ENCODE measurements around the gene RACGAP1.

The RACGAP1 gene

GRCh38 chr12:49947593-49948226 is 77.6 kb downstream of the RACGAP1 start:
- TF ChIP-seq CTCF (IDR thresholded peaks at IDR 0.05; ENCODE audit: low read length) (no peak), EZH2 (IDR thresholded peaks at IDR 0.05; ENCODE audit: borderline replicate concordance, low read length) (no peak)
- Histone ChIP-seq H3K4me1 (ENCODE audit: insufficient read depth, low read length, severe bottlenecking) (peaks cover 7% of the 10 kb centered on the region), H4K20me1 (ENCODE audit: insufficient read depth, low read length) (no peaks in the 10 kb centered on the region), H3K9me2 (ENCODE audit: low read depth, low read length) (no peaks in the 10 kb centered on the region), H3K27ac (ENCODE audit: low read depth, low read length, poor library complexity, severe bottlenecking) (no peak overlapping the region), H3F3A (ENCODE audit: insufficient read depth, low read length) (no peaks in the 10 kb centered on the region), H3K9ac (ENCODE audit: low read length) (no peak overlapping the region), H3K4me2 (ENCODE audit: low read length) (no peak overlapping the region), H3K9me3 (ENCODE audit: low read length) (no peaks in the 10 kb centered on the region), H3K36me3 (ENCODE audit: insufficient read depth, low read length) (no peaks in the 10 kb centered on the region), H3K27me3 (ENCODE audit: insufficient read depth, low read length) (no peaks in the 10 kb centered on the region; the same call in 1 of the 2 replicates), H3K4me3 (ENCODE audit: low read depth, low read length, poor library complexity, severe bottlenecking) (no peak overlapping the region), H3K79me2 (ENCODE audit: insufficient read depth, low read length) (no peaks in the 10 kb centered on the region), H2AFZ (ENCODE audit: low read length) (no peak overlapping the region)

GRCh38 chr12:49946497-49946896 is 78.8 kb downstream of the RACGAP1 start:
- no peaks in the 10 kb centered on the region; the same call in 1 of the 2 replicates for H3K27me3 ChIP-seq (ENCODE audit: insufficient read depth, low read length)
- H3K9me3 ChIP-seq (ENCODE audit: low read length) = no peaks in the 10 kb centered on the region
- H3K4me3 ChIP-seq (ENCODE audit: low read depth, low read length, poor library complexity, severe bottlenecking) = no peak overlapping the region
- H3K9me2 ChIP-seq (ENCODE audit: low read depth, low read length) = no peaks in the 10 kb centered on the region
- TF ChIP-seq EZH2 (IDR thresholded peaks at IDR 0.05; ENCODE audit: borderline replicate concordance, low read length) (no peak), CTCF (IDR thresholded peaks at IDR 0.05; ENCODE audit: low read length) (no peak)
- H3F3A ChIP-seq (ENCODE audit: insufficient read depth, low read length) = no peaks in the 10 kb centered on the region
- H2AFZ ChIP-seq (ENCODE audit: low read length) = no peak overlapping the region
- H4K20me1 ChIP-seq (ENCODE audit: insufficient read depth, low read length) = no peaks in the 10 kb centered on the region
- H3K27ac ChIP-seq (ENCODE audit: low read depth, low read length, poor library complexity, severe bottlenecking) = no peak overlapping the region
- H3K79me2 ChIP-seq (ENCODE audit: insufficient read depth, low read length) = no peaks in the 10 kb centered on the region
- H3K4me1 ChIP-seq (ENCODE audit: insufficient read depth, low read length, severe bottlenecking) = peaks cover 19% of the 10 kb centered on the region
- H3K4me2 ChIP-seq (ENCODE audit: low read length) = no peak overlapping the region
- no peaks in the 10 kb centered on the region for H3K36me3 ChIP-seq (ENCODE audit: insufficient read depth, low read length)
- H3K9ac ChIP-seq (ENCODE audit: low read length) = no peak overlapping the region

- H3K4me1 ChIP-seq (ENCODE audit: insufficient read depth, low read length, severe bottlenecking) = peaks cover 20% of the 10 kb centered on the region
- no peak for TF ChIP-seq EZH2 (IDR thresholded peaks at IDR 0.05; ENCODE audit: borderline replicate concordance, low read length)
- TF ChIP-seq CTCF (IDR thresholded peaks at IDR 0.05; ENCODE audit: low read length) = no peak
- H4K20me1 ChIP-seq (ENCODE audit: insufficient read depth, low read length) = no peaks in the 10 kb centered on the region
- H3K4me2 ChIP-seq (ENCODE audit: low read length) = no peak overlapping the region
- H3F3A ChIP-seq (ENCODE audit: insufficient read depth, low read length) = no peaks in the 10 kb centered on the region
- H3K9me2 ChIP-seq (ENCODE audit: low read depth, low read length) = no peaks in the 10 kb centered on the region
- H2AFZ ChIP-seq (ENCODE audit: low read length) = no peak overlapping the region
- H3K79me2 ChIP-seq (ENCODE audit: insufficient read depth, low read length) = no peaks in the 10 kb centered on the region
- no peak overlapping the region for H3K27ac ChIP-seq (ENCODE audit: low read depth, low read length, poor library complexity, severe bottlenecking)
- no peak overlapping the region for H3K9ac ChIP-seq (ENCODE audit: low read length)
- no peak overlapping the region for H3K4me3 ChIP-seq (ENCODE audit: low read depth, low read length, poor library complexity, severe bottlenecking)
- no peaks in the 10 kb centered on the region for H3K9me3 ChIP-seq (ENCODE audit: low read length)
- H3K36me3 ChIP-seq (ENCODE audit: insufficient read depth, low read length) = no peaks in the 10 kb centered on the region
- no peaks in the 10 kb centered on the region; the same call in 1 of the 2 replicates for H3K27me3 ChIP-seq (ENCODE audit: insufficient read depth, low read length)
Observed at GRCh38 chr12:49946086-49946485, 79.2 kb downstream of the RACGAP1 start.
